ENCODE data around the gene IPCEF1.

IPCEF1 gene, protein sequence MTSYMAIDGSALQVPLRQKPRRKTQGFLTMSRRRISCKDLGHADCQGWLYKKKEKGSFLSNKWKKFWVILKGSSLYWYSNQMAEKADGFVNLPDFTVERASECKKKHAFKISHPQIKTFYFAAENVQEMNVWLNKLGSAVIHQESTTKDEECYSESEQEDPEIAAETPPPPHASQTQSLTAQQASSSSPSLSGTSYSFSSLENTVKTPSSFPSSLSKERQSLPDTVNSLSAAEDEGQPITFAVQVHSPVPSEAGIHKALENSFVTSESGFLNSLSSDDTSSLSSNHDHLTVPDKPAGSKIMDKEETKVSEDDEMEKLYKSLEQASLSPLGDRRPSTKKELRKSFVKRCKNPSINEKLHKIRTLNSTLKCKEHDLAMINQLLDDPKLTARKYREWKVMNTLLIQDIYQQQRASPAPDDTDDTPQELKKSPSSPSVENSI

DNA sequence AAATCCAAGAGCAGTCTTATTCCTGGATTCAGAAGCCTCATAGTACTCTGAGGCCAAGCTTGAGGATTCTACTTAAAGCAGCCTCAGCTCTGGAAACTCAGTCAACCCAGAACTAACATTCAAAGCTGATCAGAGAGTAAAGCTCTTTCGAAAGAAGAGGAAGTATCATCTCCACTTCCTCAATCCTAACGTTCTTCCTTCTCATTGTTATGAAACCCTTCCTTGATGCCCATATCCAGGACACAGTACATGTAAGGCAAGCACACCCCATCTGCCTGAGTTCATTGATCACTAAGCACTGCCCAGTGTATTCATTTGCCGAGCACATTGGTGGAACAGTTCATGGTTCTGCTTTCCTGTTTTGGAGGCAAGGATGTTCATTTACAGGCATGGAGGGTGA lies at the start of gene IPCEF1:
IPCEF1 (minus strand) TSS at position 114 of the 400 bp plus-strand sequence. CDS start 90,856 bp downstream, outside the sequence.
- no peak for DNase-seq

DNA sequence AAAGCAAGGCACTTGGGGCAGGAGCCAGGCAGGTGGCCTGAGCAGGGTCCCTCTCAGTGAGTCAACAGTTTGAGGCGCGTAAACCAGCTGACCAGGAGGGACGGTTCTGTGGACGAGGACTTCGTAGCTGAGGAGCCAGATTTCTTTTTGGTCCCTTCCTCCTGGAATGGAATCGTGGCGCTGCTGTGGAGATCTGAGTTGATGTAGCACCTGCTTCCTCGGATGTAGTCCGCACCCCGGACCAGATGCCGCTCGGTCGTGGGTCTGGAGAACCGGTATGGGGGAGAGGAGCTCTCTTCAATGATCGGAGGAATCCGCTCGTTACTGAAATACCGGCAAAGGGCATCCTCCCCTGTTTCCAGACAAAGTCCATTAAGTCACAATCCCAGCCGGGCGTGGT lies 49.7 kb upstream of the IPCEF1 start:
- no peak for DNase-seq

DNA sequence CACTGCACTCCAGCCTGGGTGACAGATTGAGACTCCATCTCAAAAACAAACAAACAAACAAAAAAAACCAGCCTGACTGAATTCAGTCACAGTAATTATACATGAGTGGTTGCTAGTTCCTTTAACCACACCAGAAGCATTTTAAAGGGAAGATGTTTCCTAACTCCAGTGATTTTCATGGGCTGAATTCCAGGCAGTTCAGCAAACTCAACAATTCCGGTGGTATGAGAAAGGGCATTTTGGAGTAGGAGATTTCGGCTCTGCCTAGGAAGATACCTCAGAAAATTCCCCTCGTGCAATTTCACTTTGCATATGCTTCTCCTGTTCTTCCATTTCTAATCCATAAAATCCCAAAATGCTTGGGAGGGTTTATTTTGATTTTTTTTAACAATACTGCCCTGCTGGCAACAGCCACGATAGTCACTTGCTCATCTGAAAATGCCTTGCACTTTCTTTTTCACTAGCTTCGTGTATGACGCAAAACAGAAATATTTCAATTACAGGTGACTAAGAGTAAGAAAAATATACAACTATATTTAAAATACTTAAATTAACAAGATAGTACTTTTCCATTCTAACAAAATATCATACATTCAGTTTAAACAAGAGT lies 48.3 kb upstream of the IPCEF1 start:
- peak; percentile 53 for DNase-seq

DNA sequence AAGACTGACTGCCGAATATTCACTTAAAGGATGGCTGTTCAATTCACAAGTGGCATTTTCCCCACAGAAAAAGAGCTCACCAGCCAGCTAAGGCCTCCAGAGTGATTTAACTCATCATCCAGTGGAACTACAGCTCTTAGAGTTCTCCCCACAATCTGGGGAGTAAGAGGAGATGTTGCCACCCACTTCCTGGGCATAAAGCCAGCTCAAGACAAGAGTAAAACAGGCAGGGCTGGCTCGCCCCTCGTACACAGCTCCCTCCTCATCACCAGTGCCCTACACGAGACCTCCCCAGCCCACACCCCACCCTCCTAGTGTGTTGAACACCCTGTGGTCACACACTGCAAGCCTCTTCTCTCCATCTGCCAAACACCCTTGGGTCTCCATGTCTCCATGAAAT lies 47.2 kb upstream of the IPCEF1 start:
- peak; percentile 70 for DNase-seq

DNA sequence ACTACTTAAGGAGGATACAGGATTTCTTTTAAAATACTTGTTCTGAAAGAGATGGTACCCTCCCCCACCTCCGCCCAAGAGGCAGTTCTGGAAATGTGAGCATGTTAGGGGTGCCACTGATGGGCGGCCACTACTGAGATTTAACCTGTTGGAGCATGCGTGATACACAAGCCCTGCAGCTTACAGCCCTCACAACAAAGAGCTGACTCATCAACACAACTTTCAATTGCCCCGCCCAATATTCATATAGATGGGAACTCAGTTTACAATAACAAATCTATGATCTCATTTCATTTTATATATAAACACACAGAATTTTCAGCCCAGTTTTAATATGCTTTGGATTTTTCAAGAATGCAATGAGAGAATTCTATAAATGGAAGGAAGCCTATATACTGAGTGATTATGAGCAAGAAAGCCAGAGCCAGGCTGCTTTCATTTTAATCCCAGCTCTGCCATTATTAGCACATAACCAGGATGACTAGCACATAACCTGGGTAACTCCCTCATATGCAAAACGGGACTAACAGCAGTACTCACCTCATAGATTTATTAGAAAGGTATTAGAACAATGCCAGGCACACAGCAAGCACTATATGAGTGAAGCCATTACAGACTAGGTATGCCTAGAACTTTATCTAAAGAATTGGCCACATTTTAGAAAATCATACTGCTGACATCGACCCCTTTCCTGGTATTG lies 45.6 kb upstream of the IPCEF1 start:
- DNase-seq: no peak

DNA sequence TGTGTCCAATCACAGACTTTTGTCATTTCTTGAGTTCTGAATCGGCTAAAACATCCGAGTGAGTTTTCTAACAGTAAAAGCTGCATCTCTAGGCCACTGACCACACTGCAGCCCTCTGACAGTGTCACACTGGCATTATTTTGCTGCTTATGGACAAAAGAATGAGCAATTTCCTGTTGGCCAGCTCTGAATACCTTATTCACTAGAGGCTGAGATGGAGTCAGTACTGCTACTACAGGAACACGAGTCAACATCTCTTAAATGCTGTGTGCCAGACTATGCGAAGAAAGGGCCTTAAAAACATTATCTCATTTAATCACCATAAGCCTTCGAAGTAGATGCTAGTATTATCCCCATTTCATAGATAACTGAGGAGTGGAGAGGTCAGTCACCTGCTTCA lies 42.5 kb upstream of the IPCEF1 start:
- DNase-seq: peak; percentile 66

DNA sequence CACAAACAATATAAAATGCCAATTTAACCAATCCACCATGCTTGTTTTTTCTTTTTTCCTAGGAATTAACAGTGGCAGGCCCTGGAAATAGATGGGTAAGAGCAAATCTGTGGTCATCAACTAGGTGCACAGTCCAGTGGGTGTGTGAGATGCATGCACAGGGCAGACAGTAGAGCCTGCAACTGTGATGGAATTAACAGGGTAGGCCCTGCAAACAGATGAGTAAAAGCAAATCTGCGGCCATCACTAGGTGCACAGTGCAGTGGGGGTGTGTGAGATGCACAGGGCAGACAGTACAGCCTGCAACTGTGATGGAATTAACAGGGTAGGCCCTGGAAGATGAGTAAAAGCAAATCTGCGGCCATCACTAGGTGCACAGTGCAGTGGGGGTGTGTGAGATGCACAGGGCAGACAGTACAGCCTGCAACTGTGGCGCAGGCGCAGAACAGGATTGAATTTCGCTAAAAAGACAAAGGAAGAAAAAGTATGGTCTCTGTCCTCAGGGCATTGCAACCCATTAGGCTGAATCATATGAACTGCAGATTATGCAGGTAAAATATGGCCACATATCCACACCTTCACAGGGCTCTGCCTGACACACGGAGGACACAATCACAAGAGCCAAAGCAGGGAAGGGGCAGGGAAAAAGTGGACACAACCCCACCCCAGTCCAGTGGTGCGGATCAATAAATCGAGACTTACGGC lies 41.0 kb upstream of the IPCEF1 start:
- DNase-seq: no peak

DNA sequence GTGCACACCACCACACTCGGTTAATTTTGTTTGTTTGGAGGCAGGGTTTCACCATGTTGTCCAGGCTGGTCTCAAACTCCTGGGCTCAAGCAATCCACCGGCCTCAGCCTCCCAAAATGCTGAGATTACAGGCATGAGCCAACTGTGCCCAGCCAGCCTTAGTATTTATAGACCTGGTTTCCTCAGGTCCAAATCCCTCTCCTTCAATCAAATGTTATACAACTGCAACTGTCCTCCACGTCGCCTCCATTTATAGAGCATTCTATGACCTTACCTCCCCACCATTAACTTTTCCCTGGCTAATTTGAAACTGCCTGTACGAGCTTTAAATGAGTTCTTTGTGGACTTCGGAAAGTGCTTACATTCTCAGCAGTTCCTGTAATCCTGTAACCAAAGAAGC lies 39.3 kb upstream of the IPCEF1 start:
- DNase-seq: no peak

DNA sequence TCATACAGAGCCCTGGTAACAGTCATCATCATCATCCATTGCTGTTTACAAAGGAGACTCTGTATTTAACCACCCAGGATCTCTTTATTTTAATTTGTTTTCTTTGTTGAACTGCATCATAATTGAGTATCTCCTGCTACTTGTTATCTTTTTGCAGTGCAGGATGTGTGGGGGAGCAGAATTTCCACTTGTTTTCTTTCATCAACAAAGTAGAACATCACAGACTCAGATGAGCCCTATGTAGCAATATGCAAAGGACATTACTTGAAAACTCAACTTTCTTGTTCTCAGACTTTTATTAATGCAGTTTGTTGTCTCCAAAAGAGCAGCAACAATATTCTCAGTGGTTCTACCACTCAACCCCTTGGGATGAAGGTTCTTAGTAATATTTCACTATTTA lies 38.7 kb upstream of the IPCEF1 start:
- DNase-seq: no peak

DNA sequence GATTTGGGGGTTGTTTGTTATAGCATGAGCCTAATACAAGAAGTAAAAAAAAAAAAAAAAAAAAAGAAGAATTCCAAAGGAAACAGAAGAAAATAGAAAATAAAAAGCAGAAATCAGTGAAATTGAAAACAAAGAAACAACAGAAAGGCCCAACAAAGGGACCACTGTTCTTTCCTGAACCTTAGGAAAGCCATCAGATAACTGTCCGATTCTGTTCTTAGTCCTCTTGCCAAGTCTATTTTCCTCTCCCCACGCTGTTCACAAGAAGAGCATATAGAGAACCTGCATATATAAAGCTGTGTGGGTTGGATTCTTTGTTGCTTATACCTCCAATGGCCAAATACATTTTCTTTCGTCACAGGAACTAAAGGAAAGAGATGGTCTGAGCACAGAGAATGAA lies 38.0 kb upstream of the IPCEF1 start:
- no peak for DNase-seq

DNA sequence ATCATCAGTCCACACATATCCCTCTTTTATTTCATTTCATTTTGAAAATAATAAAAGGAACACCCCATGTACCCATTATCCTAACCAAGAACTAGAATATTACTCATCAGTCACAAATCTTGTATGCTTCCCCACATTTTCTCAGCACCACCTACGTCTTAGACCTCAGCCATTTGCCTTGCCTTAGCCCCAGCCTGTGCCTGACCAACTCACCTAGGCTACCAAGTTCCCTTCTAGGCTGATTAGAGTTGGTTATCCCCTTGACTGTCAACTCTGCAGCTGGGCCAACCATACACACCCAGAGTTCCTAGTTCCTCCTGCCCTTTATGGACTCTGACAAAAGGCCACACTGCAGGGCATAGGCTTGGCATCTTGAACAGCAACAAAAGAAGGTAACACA lies 33.4 kb upstream of the IPCEF1 start:
- no peak for DNase-seq

DNA sequence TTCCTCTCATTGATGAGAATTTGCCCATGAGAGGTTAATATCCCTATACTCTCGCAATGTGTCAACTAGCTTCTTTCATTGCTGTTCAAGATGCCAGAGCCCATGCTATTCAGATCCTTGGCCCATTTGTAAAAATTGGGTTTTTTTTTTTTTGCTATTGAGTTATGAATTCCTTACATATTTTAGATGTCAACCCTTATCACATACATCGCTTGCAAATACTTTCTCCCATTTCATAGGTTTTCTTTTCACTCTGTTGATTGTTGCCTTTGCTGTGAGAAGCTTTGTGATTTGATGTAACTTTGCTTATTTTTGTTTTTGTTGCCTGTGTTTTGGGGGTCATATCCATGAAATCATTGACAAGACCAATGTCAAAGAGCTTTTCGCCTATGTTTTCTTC lies 32.2 kb upstream of the IPCEF1 start:
- DNase-seq: peak; percentile 20

DNA sequence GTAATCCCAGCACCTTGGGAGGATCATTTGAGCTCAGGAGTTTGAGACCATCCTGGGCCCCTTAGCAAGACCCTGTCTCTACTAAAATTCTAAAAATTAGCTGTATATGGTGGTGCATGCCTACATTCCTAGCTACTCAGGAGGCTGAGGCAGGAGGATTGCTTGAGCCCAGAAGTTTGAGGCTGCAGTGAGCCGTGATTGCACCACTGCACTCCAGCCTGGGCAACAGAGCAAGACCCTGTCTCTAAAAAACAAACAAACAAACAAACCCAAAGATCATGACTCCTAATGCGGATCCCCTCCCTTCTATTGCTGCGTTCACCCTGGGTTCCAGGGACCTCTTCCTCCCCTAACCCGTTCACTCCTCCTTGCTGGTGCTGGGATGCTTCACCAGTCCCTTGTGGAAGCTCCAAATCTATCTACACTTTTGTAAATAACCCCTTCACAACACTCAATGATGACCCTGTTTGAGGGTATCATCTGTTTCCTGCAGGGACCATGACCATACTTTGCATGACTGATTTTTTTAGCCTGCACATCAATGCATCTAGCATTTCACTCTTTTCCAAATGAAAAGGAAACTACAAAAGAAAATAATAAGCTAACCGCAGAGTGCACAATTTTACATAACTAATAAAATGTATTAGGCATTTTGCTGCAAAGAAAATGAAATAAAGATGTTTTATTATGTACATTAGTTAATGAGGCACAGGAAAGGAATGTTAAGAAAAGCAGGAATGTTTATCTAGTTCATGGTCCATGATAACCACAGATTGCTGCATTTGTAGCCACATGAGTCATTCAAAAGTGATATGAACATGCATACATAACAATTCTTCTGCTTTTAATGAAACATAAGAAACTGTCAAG lies 30.5 kb upstream of the IPCEF1 start:
- peak; percentile 96 for DNase-seq

DNA sequence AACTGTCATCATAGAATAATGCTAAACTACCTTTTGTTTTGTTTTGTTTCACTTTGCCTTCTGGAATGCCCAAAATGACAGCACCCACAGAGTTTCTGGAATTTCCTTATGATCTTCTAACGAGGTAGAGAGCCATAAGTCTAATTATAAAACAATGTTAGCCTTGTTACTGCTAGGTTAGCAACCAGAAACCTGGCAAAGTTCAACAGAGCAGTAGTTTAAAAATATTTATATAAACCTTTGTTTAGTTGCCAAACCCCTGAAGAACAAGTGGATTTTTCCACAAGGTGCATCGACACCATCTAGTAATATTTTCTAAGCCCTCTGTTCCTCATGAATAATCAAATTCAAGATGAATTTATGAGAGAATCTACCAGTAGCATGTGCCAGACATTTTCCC lies 27.6 kb upstream of the IPCEF1 start:
- DNase-seq: no peak

DNA sequence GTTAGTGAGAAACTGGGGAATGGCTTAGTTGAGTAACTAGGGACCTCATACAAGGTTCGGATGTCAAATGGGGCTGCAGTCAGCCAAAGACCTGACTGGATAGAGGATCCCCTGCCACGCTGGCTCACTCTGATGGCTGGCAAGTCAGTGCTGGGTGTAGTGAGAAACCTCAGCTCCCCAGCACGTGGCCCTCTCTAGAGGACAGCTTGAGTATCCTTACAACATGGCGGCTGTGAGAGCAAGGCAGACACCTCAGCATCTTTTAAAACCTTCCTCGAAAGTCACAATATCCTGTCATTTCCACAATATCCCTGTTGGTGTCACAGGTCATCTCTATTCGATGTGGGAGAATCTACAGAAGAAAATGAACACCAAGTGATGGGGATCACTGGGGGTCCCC lies 26.7 kb upstream of the IPCEF1 start:
- no peak for DNase-seq

DNA sequence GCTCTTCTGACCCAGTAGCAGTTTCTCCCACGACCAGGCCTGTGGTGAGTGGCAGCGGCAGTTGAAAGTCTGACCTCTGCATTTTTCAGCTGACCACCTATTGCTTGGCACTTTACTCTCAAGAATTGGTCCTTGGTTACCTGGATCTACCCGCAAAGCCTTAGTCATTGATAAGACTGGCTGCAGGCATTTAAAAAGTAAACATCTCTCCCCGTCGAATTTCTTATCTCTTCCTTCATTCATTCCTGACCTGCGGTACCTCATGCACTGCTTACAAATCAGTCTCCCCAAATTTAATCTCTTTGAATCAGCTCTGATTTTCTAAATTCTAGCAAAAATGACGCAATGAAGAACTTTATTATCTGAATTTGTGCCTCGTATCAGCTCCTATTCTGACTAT lies 26.1 kb upstream of the IPCEF1 start:
- DNase-seq: no peak

DNA sequence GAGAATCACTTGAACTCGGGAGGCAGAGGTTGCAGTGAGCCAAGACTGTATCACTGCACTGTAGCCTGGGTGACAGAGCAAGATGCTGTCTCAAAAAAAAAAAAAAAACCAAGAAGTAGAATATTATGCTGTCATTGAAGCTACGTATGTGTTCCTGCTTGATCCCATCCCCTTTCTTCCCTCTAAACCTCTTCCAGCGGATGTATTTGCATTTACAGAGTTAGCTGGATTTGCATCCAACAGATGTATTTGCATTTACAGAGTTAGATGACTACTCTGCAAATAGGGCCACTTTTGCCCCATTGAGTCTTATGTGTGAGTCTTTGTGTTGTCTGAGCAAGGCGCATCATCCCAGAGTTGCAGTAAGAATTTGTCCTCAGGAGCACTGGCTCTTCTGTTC lies 24.9 kb upstream of the IPCEF1 start:
- DNase-seq: no peak

DNA sequence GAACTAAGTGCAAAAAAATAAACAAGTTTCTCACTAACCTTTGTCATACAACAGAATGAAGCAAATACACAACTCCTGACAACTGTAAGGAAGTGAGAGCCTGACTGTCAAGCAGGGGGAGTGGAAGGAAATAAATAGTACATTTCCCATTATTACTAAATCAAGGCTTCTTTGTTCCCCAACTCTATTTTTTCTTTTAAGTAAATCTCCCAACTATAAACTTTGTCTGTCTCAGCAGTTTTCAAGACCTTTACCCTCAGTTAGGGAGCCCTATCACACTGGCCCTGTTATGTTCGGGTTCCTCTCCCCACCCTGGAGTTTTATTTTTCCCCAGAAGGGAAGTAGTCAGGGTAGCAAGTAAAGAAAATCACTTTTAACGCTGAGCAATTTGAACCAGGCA lies 24.1 kb upstream of the IPCEF1 start:
- no peak for DNase-seq

DNA sequence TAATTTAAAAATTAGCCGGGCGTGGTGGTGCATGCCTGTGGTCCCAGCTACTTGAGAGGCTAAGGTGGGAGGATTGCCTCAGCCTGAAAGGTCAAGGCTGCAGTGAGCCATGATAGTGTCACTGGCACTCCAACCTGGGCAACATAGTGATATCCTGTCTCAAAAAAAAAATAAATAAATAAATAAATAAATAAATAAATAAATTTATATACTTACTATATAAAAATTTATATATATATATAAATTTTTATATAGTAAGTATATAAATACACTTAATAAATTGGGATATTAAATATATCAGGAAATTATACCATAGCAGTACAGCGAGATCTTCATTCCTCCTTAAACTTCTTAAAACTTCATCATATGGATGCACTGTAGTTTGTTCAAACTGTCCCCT lies 23.0 kb upstream of the IPCEF1 start:
- DNase-seq: no peak

DNA sequence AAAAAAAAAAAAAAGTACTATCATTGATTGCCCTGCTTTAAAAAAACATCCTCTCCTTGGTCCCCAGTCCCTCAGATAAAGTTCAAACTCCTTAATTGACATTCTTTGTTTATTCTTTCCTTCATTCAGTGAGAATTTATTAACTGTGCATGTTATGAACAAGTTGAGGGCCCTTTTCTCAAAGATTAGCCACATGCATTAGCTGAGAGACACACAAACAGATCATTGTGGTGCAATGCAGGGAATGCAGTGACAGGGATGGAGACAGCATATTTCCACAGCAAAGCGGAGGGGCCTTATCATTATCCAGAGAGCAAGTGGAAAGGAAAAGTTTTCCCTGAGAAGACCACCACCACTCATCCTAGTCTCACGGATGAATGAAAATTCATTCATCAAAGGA lies 21.9 kb upstream of the IPCEF1 start:
- no peak for DNase-seq

DNA sequence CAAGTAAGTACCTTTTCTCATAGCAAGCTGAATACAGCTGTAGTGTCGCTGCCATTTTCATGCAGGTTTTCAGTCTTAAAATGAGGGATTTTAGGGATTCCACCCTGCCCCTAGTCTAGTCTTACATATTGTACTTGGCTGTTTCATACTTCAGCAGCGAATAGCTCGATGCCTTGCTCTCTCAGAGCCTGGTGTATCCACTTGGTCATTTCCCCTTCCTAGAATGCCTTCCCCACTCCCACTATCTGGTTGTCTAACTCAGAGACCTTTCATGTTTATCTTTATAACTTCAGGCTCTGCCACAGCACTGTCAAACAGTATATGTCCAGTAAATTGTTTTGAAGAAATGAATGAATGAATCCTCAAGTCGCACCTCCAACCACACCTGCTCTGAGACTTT lies 21.1 kb upstream of the IPCEF1 start:
- no peak for DNase-seq

DNA sequence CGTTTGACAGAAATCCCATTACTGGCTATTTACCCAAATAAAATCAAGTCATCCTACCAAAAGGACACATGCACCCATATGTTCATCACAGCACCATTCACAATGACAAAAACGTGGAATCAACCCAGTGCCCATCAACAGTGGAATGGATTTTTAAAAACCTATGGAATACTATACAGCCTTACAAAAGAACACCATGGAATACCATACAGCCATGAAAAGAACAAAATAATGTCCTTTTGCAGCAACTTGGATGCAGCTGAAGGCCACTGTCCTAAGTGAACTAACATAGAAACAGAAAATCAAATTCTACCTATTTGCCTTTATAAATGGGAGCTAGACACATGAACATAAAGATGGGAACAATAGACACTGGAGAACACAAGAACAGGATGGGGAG lies 17.4 kb upstream of the IPCEF1 start:
- DNase-seq: no peak

Measured in fibroblast of skin of right biceps (primary cell).